Amygdala (tissue), 56 donors: ENCODE measurements around the gene SHANK2.

Source experiments
- DNase-seq, 56 donors: peaks; one replicate each; lab custom pipeline; 2025; lab: John Stamatoyannopoulos, UW

SHANK2 gene

GRCh38 chr11:71223671-71224660, 28.4 kb downstream of the SHANK2 start:
- no peak for DNase-seq

DNA sequence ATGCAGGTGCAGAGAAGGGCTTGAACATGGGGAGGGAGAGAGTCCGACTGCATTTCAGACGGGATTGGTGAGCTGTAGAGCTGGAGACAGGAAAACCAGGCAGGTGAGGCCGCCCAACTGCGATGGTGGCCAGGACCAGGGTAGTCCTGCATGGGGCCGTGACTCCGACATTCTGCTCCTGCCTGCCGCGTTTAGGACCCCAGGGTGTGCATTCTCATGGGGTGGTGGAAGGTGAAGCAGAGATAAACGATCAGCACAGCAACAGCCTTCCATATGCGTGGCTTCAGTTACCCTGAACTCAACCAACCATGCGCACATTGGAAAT, 29.3 kb downstream of the SHANK2 start:
- DNase-seq, result no peak

- DNase-seq, result no peak
Observed at GRCh38 chr11:71222318-71223080, 29.9 kb downstream of the SHANK2 start.

DNA sequence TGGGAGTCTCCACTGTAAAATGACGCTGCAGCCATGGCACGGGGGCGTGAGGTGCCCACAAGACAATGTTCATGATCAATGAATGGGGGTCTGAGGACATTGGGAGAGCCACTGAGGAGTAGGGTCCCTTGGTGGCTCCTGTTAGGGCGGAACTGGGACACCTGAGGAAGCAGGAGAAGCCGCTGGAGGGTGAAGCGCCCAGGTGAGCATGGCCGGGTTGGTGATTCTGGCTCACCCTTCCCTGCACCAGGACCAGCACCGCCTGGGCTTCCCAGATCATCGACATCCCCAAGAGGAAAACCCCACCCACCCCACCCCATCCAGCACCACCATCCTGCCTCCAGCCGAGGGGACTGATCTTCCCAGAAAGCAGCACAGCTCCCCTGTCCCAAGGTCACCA, 30.6 kb downstream of the SHANK2 start:
- no peak for DNase-seq

DNA sequence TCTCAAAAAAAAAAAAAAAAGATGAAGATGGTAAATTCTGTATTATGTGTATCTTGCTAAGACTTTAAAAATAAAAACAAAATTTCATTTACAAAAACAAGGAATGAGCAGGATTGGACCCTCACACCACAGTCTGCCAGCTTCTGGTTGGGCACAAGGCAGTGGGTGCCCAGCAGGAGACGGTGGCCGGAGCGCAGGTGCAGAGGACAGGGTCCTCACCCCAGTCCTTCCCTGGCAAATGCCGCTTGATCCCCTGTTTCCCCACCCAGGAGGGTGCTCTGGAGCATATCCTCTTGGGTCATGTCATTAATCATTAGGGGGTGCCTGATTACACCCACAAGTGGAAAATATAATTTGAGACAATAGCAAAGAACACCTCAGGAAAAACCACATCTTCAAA, 31.2 kb downstream of the SHANK2 start:
- DNase-seq, result no peak

- no peak for DNase-seq
Observed at GRCh38 chr11:71218789-71219499, 33.4 kb downstream of the SHANK2 start.

DNA sequence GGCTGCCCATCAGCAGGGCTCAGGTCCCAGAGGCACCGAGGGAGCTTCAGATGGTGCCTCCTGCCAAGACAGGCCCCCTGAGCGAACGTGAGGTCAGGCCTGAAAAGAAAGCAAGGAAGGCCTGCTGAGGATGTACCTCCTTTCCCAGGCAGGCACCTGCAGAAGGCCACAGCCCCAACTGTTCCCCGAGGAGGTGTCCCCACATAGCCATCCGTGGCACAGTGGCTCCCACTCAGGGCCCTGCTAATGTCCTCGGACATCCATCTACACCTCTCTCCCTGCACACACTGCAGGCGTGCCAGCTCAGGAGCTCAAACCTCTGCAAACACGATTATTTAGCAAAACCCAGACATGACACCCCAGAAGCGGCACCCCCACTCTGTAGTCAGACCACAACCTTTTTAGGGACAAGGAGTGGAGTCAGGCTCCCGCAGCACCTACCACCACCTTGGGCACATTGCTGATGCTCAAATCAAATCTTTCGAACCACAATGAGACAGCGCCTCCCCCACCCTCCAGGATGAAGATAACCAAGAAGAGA, 36.9 kb downstream of the SHANK2 start:
- DNase-seq, result no peak

- DNase-seq, result no peak
Observed at GRCh38 chr11:71214553-71215424, 37.6 kb downstream of the SHANK2 start.

DNA sequence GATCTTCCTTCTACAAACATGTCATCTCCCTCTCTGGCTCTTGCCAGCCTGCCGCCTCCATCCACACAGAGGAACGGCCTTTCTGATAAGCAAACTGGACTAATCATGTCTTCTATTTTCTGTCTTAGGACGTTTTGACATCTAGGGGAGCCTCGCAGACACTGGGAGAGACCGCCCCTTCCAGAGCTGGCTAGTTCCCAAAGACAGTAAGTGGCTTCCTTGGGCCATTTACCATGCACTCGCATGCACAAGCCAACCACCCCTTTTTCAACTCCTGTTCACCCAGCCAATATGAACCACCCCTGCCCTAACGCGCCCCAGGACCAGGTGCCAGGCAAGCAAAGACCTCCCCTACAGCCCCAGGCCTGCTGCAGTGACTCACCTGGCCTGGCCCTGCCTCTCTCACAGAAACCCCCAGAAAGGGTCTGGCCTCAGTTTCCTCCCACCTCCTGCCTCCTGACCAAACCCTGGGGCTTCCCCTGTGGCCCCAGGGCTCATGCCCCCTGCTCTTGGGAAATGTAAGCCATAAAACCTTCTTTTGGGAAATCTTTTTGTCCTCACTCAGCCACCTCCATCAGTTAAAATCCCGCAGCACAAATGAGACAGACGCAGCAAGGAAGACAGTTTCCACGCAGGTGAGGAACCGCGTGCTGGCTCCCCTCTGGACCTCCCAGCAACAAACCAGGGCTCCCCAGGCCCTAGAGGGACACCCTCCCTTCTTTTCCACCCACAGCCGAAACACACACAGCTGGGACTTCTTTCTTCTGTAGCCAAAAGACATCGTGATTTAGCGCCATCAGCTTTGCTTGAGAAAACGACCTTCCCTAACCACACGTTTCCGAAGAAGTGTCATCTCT, 38.5 kb downstream of the SHANK2 start:
- no peak for DNase-seq

DNA sequence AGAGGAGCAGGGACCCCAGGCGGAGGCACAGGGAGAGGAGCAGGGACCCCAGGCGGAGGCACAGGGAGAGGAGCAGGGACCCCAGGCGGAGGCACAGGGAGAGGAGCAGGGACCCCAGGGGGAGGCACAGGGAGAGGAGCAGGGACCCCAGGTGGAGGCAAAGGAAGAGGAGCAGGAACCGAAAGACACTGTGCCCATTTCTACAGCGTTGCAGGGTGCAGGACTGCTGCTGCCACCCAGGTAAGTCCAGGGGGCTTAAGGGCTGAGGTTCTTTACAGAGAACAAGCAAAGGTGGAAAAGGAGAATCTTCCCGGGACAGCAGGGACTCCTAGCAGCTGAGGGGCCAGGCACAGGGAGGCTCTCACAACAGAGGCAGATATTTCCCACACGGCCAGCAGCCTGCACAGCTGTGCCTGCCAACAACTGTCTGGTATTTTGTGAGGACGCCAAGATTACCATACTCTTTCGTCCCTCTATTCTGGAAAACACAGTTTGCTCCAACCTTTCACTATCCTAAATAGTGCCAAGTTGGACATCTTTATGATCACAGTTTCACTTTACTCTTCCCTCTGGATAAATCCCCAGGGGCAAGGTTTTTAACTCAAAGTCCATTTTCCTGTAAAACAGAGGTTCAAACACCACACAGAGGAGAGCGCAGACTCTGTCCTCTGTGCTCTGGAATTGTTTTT, 39.4 kb downstream of the SHANK2 start:
- peak in 1 of 56 donors; percentile 13 for DNase-seq

- no peak for DNase-seq
Observed at GRCh38 chr11:71211631-71212030, 40.7 kb downstream of the SHANK2 start.

DNA sequence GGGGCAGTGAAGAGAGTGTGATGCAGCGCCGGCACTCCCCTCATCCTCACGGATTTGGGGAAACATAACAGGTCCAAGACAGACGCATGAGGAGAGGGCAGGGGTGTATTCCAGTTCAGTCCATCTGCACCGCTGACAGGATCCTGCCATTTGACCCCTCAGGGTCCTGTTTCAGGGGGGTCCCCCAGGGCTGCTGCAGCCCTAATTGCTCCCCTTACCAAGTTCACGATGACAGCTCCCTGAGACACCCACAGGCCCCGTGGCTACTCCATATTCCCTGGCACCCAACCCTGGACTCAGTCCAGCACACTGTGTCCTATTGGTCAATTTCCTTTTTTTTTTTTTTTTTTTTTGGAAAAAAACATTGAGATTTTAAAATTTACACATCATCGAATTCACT, 41.5 kb downstream of the SHANK2 start:
- no peak for DNase-seq

DNA sequence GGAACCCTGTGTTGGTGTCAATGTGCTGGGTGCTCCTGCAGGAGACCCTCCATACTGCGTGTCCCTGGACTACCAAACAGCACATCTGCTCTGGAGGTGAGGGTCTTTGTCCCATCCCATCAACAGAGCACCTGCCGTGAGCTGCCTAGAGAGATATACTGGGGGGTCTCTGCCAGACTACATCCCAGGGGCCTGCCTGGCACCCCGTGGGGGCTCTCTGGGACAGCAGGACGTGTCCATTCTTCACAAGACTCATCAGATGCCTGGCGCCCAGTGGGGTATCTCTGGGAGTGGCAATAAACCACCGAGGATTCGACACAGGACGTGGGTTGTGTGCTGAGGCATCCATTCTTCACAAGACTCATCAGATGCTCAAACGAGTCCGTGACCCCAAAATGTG, 42.7 kb downstream of the SHANK2 start:
- no peak for DNase-seq

DNA sequence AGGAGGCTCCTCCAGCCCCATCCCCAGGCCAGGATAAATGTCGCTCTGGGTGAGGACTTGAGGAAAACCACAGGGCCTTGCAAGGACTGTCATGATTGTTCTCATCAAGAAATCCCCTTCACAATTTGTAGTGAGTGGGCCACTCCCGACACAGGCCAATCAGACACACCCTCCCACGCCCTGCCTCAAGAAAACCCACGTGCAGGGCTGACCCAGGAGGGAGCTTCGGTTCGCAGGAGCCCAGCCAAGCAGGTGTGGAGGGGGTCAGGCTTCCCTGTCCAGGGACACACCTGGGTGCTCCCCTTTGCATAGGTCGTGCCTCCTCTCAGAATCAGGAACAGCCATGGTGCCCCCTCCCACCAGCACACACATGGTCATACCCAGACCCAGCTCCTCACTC, 43.2 kb downstream of the SHANK2 start:
- no peak for DNase-seq

GRCh38 chr11:71208011-71208774, 44.2 kb downstream of the SHANK2 start:
- DNase-seq, result no peak

- no peak for DNase-seq
Observed at GRCh38 chr11:71207563-71207962, 44.8 kb downstream of the SHANK2 start.

DNA sequence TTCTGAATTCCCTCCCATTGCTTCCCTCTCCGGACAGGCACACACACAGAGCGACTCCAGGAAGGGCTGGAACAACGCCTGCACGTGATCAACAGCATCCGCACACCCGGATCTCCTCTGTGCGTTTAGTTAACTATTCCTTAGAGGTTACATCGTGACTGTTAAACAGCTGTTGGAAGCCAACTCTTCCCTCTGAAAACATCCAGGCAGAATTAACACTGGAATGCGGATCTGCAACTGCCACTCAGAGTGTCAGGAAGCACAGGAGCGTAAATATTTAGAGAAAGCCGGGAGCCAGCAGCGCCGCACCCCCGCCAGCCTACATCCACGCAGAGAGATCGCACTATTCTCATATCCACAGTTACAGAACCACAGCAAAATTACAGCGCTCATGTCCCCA, 46.2 kb downstream of the SHANK2 start:
- peak in 1 of 56 donors; percentile 4 for DNase-seq
